NOMO-1 (cell line): Measurements from ENCODE around the gene YWHAG.
"Not testable (repeated sequence)": the region's sequence is repeated elsewhere in the genome, so short reads cannot be mapped to it uniquely, and the experiment has no call there.

Experiments used
- DNase-seq, 2 experiments: peaks; one replicate each; lab custom pipeline; 2025; ENCODE audit not compliant: unreplicated experiment in 2 of 2; lab: John Stamatoyannopoulos, UW

Gene YWHAG

DNA sequence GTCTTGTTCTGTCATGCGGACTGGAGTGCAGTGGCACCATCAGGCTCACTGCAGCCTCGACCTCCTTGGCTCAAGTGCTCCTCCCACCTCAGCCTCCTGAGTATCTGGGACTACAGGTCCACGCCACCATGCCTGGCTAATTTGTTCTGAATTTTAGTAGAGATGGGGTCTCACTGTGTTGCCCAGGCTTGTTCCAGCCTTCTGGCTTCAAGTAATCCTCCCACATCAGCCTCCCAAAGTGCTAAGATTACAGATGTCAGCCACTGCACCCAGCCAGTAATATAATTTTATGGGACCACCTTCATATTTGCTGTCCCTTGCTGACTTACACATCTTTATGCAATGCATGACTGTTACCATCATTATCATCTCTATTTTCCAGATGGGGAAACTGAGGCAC is 57.8 kb downstream of the YWHAG start:
- no peak for DNase-seq

DNA sequence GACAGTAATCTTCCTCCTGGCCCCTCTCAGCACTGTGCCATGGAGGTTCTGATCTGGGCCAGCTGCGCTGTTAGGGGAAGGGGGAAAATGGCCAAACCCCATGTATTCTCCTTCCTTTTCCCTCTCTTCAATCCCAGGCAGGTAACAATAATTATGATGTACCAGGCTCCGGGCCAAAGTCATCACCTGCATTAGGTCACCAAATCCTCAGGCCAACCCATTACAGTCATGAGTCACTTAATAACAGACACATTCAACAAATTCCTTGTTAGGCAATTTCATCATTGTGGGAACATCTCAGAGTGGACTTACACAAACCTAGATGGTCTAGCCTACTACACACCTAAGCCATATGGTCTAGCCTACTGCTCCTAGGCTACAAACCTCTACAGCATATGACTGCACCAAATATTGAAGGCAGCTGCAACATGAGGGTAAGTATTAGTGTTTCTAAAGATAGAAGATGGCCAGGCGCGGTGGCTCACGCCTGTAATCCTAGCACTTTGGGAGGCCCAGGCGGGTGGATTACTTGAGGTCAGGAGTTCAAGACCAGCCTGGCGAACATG is 58.5 kb downstream of the YWHAG start:
- no peak for DNase-seq

DNA sequence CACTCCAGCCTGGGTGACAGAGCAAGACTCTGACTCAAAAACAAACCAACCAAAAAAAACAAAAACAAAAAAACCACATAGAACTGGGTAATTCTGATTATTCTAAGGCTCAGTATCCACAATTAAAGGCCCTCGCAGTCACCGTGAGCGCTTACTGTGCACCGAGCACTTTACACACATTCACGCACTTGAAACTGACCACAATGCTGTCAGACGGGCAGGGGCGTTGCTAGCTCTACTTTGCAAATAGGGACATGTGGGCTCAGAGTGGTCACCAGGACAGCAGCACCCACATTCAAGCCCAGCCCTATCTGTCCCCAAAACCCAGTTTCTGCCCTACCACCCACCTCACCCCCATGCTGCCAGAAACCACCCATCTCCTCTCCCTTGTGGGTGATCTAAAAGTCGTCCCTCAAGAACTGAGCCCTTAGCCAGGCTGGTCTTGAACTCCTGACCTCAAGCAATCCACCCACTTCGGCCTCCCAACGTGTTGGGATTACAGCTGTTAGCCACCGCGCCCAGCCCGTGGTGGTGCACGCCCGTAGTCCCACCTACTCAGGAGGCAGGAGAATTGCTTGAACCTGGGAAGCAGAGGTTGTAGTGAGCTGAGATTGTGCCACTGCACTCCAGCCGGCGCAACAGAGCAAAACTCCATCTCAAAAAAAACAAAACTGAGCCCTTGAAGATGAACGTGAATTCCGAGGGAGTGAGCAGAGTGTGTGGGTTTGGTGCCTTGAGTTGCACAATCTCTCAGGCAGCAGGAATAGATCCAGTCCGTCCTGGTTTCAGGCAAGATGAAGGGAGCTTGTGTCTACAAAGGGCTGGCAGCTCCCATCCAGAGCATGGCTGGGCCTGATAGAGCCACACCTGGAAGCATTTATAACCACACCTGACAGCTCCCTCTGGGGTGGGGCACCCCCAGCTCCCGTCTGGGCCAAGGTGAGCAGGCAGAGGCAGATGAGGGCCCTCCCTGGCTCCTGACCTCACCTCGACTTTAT is 61.7 kb downstream of the YWHAG start:
- no peak for DNase-seq

DNA sequence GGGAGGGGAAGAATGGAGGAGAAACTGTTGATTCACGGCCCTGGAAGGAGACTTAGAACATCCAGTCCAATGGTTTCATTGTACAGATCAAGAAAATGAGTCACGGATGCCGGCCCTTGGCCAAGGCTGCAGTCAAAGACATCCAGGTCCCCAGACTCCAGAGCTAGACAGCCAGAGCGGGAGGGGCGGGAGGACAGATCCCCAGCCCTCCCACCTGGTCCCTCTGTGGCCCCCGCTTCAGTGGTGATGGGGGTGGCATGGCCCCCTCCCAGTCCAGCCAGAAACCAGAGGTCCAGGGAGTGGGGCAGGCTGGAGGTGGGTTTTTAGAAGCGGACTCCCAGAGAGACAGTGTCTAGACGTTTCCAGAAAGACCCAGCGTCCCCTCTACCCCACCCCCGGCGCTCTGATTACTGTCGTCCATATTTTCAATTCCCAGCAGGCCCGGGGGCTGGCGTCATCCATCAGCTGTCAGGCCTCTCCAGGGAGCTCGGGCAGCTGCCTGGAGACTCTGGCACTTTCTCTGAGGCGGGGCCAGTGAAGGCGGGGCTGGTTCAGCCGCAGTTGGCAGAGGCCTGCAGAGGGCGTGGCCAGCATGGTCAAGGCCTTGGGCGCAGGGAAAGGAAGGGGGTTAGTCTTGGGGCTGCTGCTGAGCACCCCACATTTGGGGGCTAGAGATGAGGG is 64.3 kb downstream of the YWHAG start:
- DNase-seq = peak; percentile 35 to 60

DNA sequence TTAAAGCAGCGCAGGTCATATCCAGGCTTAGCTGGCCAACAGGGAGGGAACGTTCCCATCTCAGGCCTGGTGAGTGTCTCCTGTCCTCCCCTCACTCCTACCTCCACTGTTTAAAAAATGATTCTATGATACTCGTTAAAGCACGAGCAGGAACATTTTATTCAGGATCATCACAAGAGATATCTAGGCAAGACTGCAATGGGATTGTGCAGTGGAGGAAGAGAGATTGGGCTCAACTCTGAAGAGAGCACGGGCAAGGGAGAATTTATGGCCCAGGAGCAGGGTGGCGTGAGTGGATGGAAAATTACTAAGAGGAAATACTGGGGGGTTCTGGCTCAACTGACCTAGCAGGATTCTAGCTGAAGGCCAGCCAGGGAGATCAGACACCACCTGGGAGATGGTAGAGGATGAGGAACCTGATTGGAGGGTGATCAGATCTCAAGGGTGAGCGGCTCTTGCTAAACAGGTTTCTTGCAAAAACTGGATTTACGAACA is 65.3 kb downstream of the YWHAG start:
- DNase-seq = no peak

DNA sequence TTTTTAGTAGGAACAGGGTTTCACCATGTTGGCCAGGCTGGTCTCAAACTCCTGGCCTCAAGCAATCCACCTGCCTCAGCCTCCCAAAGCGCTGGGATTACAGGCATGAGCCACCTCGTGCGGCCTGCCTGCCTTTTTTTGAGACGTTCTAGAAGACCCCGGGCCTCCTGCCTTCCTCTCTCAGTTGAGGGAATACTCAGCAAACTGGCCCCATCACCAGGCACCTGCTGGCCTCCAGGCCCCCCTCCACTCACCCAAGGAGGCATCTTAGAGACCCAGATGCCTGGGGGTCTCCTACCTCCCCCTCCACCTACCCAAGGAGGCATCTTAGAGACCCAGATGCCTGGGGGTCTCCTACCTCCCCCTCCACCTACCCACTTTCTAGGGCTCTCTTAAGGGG is 65.9 kb downstream of the YWHAG start:
- not testable (repeated sequence) for DNase-seq

DNA sequence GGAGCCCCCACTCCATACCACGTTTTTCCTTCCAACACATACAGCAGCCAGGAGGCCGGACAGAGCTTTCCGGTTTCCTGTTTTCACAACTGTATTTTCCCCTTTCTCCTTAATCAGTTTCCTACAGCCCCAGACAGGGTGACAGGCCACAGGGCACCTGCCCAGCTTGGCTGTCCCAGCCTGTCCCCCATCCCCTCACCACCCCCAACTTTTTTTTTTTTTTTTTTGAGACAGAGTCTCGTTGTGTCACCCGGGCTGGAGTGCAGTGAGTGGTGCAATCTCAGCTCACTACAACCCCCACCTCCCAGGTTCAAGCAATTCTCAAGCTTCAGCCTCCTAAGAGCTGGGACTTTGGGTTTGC is 66.6 kb downstream of the YWHAG start:
- DNase-seq = peak; percentile 75

DNA sequence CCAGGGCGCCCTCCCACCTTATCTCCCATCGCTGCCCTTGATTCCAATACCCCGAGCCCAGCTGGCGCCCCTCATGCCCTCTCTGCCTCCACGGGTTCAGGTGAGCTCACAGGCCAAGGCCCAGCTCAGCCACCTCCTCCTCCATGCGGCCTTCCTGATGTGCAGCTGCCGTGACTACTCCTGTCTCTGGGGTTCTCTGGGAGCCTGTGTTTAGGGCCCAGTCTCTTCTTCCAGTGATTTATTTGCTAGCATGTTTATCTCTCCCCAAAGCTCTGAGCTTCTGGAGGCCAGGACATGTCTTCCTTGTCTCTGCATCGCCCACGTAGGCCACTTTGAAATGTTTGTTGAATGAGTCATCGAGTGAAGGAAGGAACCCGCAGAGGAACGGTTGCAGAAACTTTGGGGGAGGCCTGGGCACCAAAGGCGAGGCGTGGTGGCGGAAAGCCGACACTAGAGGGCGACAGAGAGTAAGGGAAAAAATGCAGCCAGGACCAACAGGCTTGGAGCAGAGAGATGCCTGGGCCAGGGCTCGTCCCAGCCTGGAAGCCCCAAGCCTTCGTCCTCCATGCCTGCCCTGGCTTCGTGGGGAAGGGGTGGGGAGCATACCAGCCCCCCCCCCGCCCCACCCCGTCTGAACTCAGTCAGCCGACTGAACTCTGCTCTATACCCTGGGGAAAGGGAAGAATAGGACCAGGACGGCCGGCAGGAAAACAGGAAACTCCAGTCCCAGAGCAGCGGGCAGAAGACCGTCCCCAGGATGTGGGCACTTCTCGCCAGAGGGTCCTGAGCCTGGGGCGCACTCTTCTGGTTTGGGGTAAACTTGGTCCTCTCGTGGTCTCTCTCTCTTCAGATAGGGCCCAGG is 67.2 kb downstream of the YWHAG start:
- DNase-seq = peak; percentile 100

DNA sequence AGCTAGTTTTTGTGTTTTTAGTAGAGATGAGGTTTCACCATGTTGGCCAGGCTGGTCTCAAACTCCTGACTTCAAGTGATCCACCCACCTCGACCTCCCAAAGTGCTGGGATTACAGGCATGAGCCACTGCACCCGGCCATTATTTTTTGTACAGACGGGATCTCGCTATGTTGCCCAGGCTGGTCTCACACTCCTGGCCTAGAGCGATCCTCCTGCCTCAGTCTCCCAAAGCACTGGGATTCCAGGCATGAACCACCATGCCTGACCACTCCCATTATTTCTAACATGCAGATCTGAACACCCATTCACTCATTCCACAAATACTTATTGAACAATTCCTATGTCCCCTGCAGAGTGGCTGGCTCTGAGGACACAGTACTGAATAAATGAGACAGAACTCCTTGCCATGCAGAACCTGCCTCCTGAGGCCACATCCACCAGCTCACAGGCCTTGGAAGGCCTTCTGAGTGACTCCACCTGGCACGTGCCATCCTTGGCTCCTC is 67.9 kb downstream of the YWHAG start:
- not testable (repeated sequence) for DNase-seq

DNA sequence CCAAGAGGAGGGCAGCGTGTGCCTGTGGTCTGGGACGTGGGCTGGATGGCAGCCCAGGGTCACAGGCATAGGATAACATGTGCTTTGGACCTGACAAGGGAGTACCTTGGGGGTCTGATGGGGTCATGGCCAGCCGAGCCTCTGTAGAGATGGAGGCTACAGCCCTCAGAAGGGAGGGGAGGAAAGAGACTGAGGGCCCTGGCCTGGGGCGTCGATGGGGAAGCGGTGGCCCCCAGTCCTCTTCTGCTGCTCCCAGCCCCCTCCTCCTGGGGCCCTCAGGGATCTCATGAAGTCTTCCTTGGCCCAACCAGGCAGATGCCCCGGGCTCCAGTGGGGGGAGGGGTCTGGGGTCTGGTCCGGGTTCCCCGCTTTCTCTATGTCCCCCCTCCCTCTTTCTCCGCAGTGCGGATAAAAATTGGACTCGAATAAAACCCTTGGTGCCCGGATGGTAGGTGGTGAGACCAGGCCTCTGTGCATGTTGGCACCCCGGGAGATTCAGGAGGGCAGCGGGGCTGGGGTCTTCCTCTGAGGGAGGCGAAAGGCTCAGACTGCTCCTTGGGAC is 71.9 kb downstream of the YWHAG start:
- no peak for DNase-seq

DNA sequence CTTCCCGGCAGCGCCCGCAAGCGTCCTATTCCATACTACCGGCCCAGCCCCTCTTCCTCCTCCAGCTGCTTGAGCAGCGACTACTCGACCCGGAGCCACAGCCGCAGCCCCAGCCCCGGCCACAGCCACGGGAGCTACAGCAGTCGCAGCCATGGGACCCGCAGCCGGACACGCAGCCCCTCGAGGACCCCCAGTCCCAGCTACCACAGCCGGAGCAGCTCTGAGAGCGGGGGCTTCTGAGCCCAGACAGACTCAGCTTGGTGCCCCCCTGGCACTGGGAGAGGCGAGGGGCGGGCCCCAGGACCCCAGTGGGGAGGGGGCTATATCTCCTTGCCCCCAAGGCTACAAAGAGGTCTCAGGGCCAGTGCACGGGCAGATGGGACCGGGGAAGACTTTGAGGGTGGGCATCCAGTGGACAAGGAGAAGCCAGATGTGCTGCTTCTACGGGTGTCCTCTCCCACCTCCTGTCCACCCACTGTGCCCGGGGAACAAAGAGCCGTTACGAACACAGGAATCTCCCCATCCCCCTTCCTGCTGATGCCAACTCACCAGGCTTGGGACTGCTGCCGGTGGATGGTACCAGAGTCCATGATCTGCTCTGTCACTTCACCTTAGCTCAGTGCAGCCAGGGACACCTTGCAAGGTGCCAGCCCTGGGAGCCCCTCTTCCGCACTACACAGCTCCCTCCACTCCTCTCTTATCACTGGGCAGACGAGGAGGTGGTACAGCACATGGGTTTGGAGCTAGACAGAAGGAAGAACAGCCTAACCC is 73.0 kb downstream of the YWHAG start:
- no peak for DNase-seq

DNA sequence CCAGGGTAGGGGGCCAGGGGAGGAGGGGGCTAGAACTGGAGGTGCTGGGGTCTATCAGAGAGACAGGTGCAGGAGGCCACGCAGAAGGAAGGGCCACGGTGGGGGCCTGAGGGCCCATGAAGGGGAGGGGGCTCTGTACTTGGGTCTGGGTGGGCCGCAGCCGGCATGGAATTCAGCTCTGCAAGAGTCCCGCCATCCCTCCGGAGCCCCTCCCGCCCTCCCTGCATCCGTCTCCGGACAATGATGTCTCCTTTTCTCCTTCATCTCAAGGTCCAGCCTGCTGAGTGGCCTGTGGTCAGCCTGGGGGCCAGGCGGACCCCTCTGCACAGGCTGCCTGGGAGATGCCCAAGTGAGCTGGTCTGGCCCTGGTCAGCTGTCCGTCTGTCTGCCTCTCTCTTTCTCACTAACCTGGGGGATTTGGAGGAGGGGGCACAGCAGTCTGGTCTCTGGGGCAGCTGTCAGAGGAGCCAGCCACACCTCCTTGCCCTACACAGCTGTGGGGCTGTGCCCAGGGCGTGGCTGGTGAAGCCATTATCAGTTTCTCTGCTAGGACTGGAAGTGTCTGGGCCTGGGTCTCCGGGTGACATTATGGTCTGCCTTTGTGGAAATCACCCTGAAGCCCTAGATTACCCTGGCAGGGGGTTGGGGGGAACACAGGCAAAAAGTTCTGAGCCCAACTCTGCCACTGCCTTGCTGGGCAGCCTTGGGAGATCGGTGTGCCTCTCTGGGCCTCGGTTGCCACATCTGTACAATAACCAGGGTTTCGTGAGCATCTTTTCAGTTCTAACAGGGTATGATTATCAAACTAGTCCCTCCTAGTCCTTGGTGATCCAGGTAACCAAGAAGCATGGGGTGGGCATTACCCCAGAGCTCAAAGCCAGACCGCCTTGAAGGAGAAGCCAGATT is 75.3 kb downstream of the YWHAG start:
- DNase-seq = no peak

DNA sequence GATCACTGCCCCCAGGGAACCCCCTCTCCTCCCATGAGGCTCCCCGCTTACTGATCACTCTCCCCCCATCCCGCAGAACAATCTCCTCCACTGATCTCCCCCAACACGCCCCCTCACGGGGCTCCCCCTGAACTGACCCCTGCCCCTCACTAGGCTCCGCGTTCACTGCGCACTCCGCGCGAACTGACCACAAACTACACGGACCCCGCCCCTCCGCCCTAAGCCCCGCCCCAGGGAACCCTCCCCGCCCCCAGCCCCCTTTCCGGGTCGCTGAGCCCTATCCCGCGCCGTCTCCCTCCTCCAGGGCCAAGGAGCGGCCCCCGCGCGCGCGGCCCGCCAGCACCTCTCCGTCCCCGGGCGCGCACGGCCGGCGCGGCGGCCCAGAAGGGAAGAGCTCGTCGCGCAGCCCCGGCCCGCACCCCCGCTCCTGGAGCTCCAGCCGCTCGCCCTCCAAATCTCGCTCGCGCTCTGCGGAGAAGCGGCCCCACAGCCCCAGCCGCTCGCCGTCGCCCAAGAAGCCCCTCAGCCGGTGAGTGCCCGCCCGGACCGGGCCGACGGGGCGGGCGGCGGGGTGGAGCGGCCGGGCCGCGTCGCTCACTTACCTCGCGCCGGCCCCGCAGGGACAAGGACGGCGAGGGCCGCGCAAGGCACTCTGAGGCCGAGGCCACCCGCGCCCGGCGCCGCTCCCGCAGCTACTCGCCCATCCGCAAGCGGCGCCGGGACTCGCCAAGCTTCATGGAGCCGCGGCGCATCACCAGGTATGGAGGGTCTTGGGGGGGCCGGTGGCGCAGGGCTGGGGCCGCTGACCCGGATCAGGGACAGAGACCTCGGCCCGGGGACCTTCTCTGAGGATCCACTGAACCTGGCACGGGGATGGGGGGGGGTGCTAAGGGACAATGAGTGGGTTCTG is 76.2 kb downstream of the YWHAG start:
- DNase-seq = peak in 1 of 2 experiments; percentile 46

DNA sequence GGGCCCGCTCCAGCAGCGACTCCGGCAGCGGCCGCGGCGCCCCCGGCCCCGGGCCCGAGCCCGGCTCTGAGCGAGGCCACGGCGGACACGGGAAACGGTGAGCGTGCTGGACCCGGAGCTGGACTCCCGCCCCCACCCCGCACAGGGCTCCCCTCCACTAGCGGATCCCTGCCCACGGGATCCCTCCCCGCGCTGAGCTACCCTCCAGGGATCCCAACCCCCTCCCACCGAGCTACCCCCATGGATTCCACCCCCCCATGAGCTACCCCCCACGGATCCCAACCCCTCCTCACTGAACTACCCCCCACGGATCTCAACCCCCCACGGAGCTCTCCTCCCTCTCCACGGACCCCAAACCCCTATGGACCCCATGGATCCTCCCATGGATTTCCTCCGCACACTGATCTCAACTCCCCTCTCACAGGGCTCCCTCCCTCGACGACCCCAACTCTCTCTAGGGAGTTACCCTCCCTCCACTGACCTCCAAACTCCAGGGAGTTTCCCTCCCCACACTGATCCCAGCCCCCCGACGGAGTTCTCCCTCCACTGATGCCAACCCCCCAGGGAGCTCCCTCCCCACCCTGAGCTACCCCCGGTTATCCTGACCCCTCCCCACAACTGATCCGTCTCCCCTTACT is 77.0 kb downstream of the YWHAG start:
- no peak for DNase-seq

DNA sequence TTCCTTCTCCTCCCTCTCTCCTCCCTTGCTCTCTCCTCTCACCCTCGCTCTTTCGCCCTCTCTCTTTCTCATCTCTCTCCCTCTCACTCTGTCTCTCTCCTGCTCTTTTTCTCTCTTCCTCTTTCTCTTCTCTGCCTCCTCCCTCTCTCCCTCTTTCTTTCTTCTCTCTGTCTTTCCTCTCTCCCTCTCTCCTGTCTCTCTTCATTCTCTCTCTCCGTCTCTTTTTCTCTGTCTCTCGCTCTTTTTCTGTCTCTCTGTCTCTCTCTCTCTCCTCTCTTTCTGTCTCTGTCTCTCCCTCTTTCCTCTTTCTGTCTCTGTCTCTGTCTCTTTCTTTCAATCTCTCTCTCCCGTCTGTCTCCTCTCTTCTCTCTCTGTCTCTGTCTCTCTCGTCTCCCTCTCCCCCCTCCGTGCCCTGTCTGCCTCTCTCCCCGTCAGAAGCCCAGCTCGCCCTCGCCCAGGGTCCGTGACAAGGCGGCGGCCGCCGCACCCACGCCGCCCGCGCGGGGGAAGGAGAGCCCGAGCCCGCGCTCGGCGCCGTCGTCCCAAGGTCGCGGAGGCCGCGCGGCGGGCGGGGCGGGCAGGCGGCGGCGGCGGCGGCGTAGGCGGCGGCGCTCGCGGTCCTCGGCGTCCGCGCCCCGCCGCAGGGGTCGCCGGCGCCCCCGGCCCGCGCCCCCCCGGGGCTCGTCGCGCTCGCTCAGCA is 77.6 kb downstream of the YWHAG start:
- no peak for DNase-seq

DNA sequence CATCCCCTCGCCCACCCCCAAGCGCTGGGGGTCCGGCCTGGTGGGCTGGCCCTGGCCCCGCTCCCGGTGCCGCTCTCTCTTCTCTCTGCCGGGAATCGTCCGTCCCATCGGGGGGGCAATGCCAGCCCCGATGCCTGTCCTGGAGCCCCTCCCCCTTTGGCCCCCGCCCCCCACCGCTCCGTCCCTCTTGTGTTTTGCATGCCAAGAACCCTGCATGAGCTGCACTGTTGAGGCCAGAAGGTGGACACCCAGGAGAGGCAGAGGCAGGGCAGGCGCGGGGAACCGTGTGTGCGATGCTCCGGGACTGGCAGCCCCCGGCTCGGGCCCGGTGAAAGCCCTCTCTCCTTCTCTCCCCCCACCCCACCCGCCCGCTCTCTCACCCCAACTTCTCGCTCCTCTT is 78.4 kb downstream of the YWHAG start:
- no peak for DNase-seq
